ENCODE measurements around the gene SRSF12. TPM values are rescaled to one million over a fixed set of nuclear protein-coding genes. Genes with fewer than 3 reads are reported as not detected.

Gene SRSF12
- total RNA-seq, 1 donor from 2014 or later = 21.9 TPM

- no peaks in the 10 kb centered on the region for H3K9me3 Mint-ChIP-seq
- no peak for TF ChIP-seq CTCF (conservative IDR thresholded peaks at IDR 0.05)
- H3K27me3 Mint-ChIP-seq (ENCODE audit: low read depth) = peaks cover 13% of the 10 kb centered on the region
- no peaks in the 10 kb centered on the region for H3K36me3 Mint-ChIP-seq (ENCODE audit: low read depth)
- no peak for DNase-seq (ENCODE audit: low read depth, low spot score)
- peaks cover 16% of the 10 kb centered on the region for H3K4me1 Mint-ChIP-seq
- H3K27ac Mint-ChIP-seq (ENCODE audit: unreplicated experiment) = no peak overlapping the region
- peak overlapping the region; percentile 76 for H3K4me3 Mint-ChIP-seq
Measured at GRCh38 chr6:89144354-89144906, 26.6 kb upstream of the SRSF12 start.

GRCh38 chr6:89140347-89141156 is 22.7 kb upstream of the SRSF12 start:
- no peak for TF ChIP-seq CTCF (conservative IDR thresholded peaks at IDR 0.05)
- Mint-ChIP-seq H3K27me3 (ENCODE audit: low read depth) (peaks cover 4% of the 10 kb centered on the region), H3K4me1 (no peaks in the 10 kb centered on the region), H3K36me3 (ENCODE audit: low read depth) (no peaks in the 10 kb centered on the region), H3K4me3 (no peak overlapping the region), H3K27ac (ENCODE audit: unreplicated experiment) (no peak overlapping the region), H3K9me3 (no peaks in the 10 kb centered on the region)
- no peak for DNase-seq (ENCODE audit: low read depth, low spot score)

- H3K9me3 Mint-ChIP-seq = no peaks in the 10 kb centered on the region
- H3K4me3 Mint-ChIP-seq = no peak overlapping the region
- no peak overlapping the region for H3K27ac Mint-ChIP-seq (ENCODE audit: unreplicated experiment)
- peaks cover 2% of the 10 kb centered on the region for H3K27me3 Mint-ChIP-seq (ENCODE audit: low read depth)
- TF ChIP-seq CTCF (conservative IDR thresholded peaks at IDR 0.05) = no peak
- H3K36me3 Mint-ChIP-seq (ENCODE audit: low read depth) = no peaks in the 10 kb centered on the region
- no peaks in the 10 kb centered on the region for H3K4me1 Mint-ChIP-seq
- DNase-seq (ENCODE audit: low read depth, low spot score) = no peak
Measured at GRCh38 chr6:89139509-89140346, 21.9 kb upstream of the SRSF12 start.

GRCh38 chr6:89138173-89138572 is 20.3 kb upstream of the SRSF12 start:
- peaks cover 4% of the 10 kb centered on the region for H3K36me3 Mint-ChIP-seq (ENCODE audit: low read depth)

More at GRCh38 chr6:89138173-89138572, 20.3 kb upstream of the SRSF12 start:
- no peaks in the 10 kb centered on the region for H3K9me3 Mint-ChIP-seq
- no peak overlapping the region for H3K27ac Mint-ChIP-seq (ENCODE audit: unreplicated experiment)
- DNase-seq (ENCODE audit: low read depth, low spot score) = no peak
- no peak for TF ChIP-seq CTCF (conservative IDR thresholded peaks at IDR 0.05)
- H3K27me3 Mint-ChIP-seq (ENCODE audit: low read depth) = no peaks in the 10 kb centered on the region
- H3K4me3 Mint-ChIP-seq = no peak overlapping the region
- no peaks in the 10 kb centered on the region for H3K4me1 Mint-ChIP-seq

All from neural crest cell (in vitro differentiated cells).